K562 (cell line): Measurements from ENCODE around the gene NUTF2. TPM values are rescaled to one million over a fixed set of nuclear protein-coding genes. Genes with fewer than 3 reads are reported as not detected.
A peak's percentile ranks its signal among the peaks of the same experiment; 100 is the strongest.

Source experiments
- CREBBP ChIP-seq: IDR thresholded peaks from one replicate; pipeline ENCODE4 v1.6.1; 2012; ENCODE audit warnings: low read depth, mild to moderate bottlenecking, control low read depth, inconsistent platforms, low read length
- DNMT1 ChIP-seq: fragments of 450-650 bp; IDR thresholded peaks from 2 replicates; pipeline ENCODE4 v1.6.1; 2016; ENCODE audit warnings: antibody characterized with exemption, mild to moderate bottlenecking
- ESRRA ChIP-seq: fragments of 450-650 bp; IDR thresholded peaks from 2 replicates; pipeline ENCODE4 v1.6.1; 2014; ENCODE audit warnings: low read depth, mild to moderate bottlenecking, moderate library complexity, borderline replicate concordance
- FOXA3 ChIP-seq, 2 experiments: fragments of 450-650 bp in 1 of 2; sonication (generic) in 1 of 2; formaldehyde crosslinking; IDR thresholded peaks in 1 of 2; conservative IDR thresholded peaks in 1 of 2; 2 replicates each; pipeline versions ENCODE4 v1.4.0 to v1.8.0; 2020 to 2022; ENCODE audit warnings: mild to moderate bottlenecking in 2 of 2, missing genetic modification reagents in 1 of 2
- GABPB2 ChIP-seq: fragments of 250-450 bp; sonication (Bioruptor Pico); conservative IDR thresholded peaks from 2 replicates; pipeline ENCODE4 v1.5.1; 2021; ENCODE audit warnings: mild to moderate bottlenecking
- HEY1 ChIP-seq: fragments of 250-450 bp; sonication (Bioruptor Pico); IDR thresholded peaks from 2 replicates; pipeline ENCODE4 v1.5.0; 2020; ENCODE audit warnings: mild to moderate bottlenecking, moderate library complexity, borderline replicate concordance
- MTF1 ChIP-seq: fragments of 250-450 bp; sonication (Bioruptor Pico); IDR thresholded peaks from 2 replicates; pipeline ENCODE4 v1.9.0; 2021; ENCODE audit warnings: moderate library complexity, mild to moderate bottlenecking, inconsistent platforms, borderline replicate concordance
- MYBL2 ChIP-seq, 2 experiments: fragments of 450-650 bp in 1 of 2; sonication (generic) in 1 of 2; formaldehyde crosslinking in 1 of 2; IDR thresholded peaks; 2 replicates each; pipeline versions ENCODE4 v1.6.1 to v1.8.1; 2017 to 2022; ENCODE audit warnings: borderline replicate concordance in 1 of 2, inconsistent platforms in 1 of 2, low read depth in 1 of 2, mild to moderate bottlenecking in 1 of 2, missing genetic modification reagents in 1 of 2, moderate library complexity in 1 of 2
- NEUROD1 ChIP-seq: fragments of 150-350 bp; IDR thresholded peaks from 2 replicates; pipeline ENCODE4 v1.6.1; 2014; ENCODE audit warnings: borderline replicate concordance, low read length, low read depth; ENCODE audit not compliant: partially characterized antibody
- NFYB ChIP-seq: IDR thresholded peaks from 2 replicates; pipeline ENCODE4 v1.6.1; 2011; ENCODE audit warnings: mild to moderate bottlenecking, moderate library complexity; ENCODE audit not compliant: insufficient read length; ENCODE audit errors: extremely low read depth
- RNF2 ChIP-seq: sonication (generic); IDR thresholded peaks from 2 replicates; pipeline ENCODE4 v1.6.1; 2016
- SMAD1 ChIP-seq: fragments of 150-350 bp; IDR thresholded peaks from 2 replicates; pipeline ENCODE4 v1.6.1; 2014; ENCODE audit warnings: low read length, low read depth; ENCODE audit not compliant: partially characterized antibody
- TAF9B ChIP-seq: fragments of 450-650 bp; IDR thresholded peaks from 2 replicates; pipeline ENCODE4 v1.6.1; 2018; ENCODE audit warnings: mild to moderate bottlenecking; ENCODE audit not compliant: partially characterized antibody
- TEAD1 ChIP-seq, 2 experiments: fragments of 450-650 bp in 1 of 2; sonication (generic) in 1 of 2; formaldehyde crosslinking; IDR thresholded peaks; 2 replicates each; pipeline versions ENCODE4 v1.4.0 to v1.8.0; 2020 to 2022; ENCODE audit warnings: mild to moderate bottlenecking in 2 of 2, missing genetic modification reagents in 1 of 2
- TSC22D4 ChIP-seq: fragments of 450-650 bp; IDR thresholded peaks from 2 replicates; pipeline ENCODE4 v1.6.1; 2016; ENCODE audit warnings: missing genetic modification characterization, missing biosample characterization, control low read depth
- ZNF143 ChIP-seq: sonication (generic); formaldehyde crosslinking; IDR thresholded peaks from 2 replicates; pipeline ENCODE4 v1.9.0; 2022; ENCODE audit warnings: mild to moderate bottlenecking, missing genetic modification reagents
- ZNF263 ChIP-seq: sonication (generic); formaldehyde crosslinking; IDR thresholded peaks from 2 replicates; pipeline ENCODE4 v1.8.0; 2022; ENCODE audit warnings: mild to moderate bottlenecking, missing genetic modification reagents, borderline replicate concordance
- ZNF584 ChIP-seq: fragments of 200-800 bp; sonication (Bioruptor generic); IDR thresholded peaks from 2 replicates; pipeline ENCODE4 v1.6.1; 2016; ENCODE audit warnings: low read depth, mild to moderate bottlenecking, missing genetic modification characterization, missing compliant biosample characterization
- ZNF717 ChIP-seq: fragments of 250-450 bp; sonication (Bioruptor Pico); IDR thresholded peaks from 2 replicates; pipeline ENCODE4 v1.5.0; 2021
- polyA plus RNA-seq, 8 experiments: library from polyadenylated mRNA; depleted of rRNA in 4 of 8; stranded (reverse) in 5 of 8; unstranded in 3 of 8; fragments of >200 nt; fragmentation: Nextera tagmentation in 2 of 8; fragmentation: Illumina TruSeq in 1 of 8; extraction: Ambion mirVana in 2 of 8; extraction: Trizol in 1 of 8; gene quantifications; 2 replicates each; pipeline versions ENCODE4 v1.2.1 to v1.2.3, GENCODE V29; 2011 to 2014; ENCODE audit warnings: inconsistent platforms in 1 of 8, missing spikeins in 1 of 8
- total RNA-seq, 7 experiments: library from RNA; depleted of rRNA in 6 of 7; stranded (reverse); fragments of >200 nt in 6 of 7; fragmentation: Illumina TruSeq in 2 of 7; extraction: Trizol in 2 of 7; gene quantifications; 2 replicates each; pipeline versions ENCODE4 v1.2.1 to v1.2.3, GENCODE V29; 2011 to 2021; ENCODE audit warnings: low replicate concordance in 1 of 7
- TF ChIP-seq, protein P1 (sequence below): sonication (generic); formaldehyde crosslinking; IDR thresholded peaks from 2 replicates; pipeline ENCODE4 v1.8.0; 2023; ENCODE audit warnings: mild to moderate bottlenecking, missing genetic modification reagents
- TF ChIP-seq, protein P2 (sequence below): sonication (generic); formaldehyde crosslinking; IDR thresholded peaks from 2 replicates; pipeline ENCODE4 v1.9.0; 2022; ENCODE audit warnings: mild to moderate bottlenecking, missing genetic modification reagents
- TF ChIP-seq, protein P3 (sequence below): conservative IDR thresholded peaks from 2 replicates; pipeline ENCODE4 v1.6.1; 2011; ENCODE audit warnings: low read depth, mild to moderate bottlenecking, low read length; ENCODE audit not compliant: control insufficient read depth

The NUTF2 gene
- total and polyA plus RNA-seq, 9 of the 15 experiments (the other 6 are each of a cell fraction or from before 2014, with no cell fraction given): 106 to 248 (median 147) TPM

- TF ChIP-seq TEAD1 (CRISPR knock-in tag; IDR thresholded peaks at IDR 0.05) (peak; percentile 63 to 83; a peak in 2 of 4 replicates), ESRRA (peak; percentile 84; the same call in 1 of the 2 replicates), MYBL2 (IDR thresholded peaks at IDR 0.05; ENCODE audit: low read depth) (no peak), MYBL2 (CRISPR knock-in tag; IDR thresholded peaks at IDR 0.05; ENCODE audit: borderline replicate concordance) (no peak), ZNF143 (CRISPR knock-in tag) (peak; percentile 58; the same call in 1 of the 2 replicates), TAF9B (no peak), FOXA3 (CRISPR knock-in tag; conservative IDR thresholded peaks at IDR 0.05 in 1 of 2, IDR thresholded peaks at IDR 0.05 in 1 of 2) (peak; percentile 3 to 49; a peak in 2 of 4 replicates), HEY1 (CRISPR knock-in tag) (no peak), GABPB2 (CRISPR knock-in tag) (no peak), SMAD1 (peak; percentile 30), DNMT1 (no peak), CREBBP (no peak), ZNF717 (CRISPR knock-in tag) (no peak), MTF1 (CRISPR knock-in tag) (no peak), ZNF263 (CRISPR knock-in tag) (peak; percentile 19; the same call in 1 of the 2 replicates), TSC22D4 (tag) (no peak), ZNF584 (no peak), NEUROD1 (peak; percentile 91), NFYB (no peak), RNF2 (0 out of 2 replicates have a peak, but pooled peaks have one; percentile 23)
- TF ChIP-seq, protein P1, sequence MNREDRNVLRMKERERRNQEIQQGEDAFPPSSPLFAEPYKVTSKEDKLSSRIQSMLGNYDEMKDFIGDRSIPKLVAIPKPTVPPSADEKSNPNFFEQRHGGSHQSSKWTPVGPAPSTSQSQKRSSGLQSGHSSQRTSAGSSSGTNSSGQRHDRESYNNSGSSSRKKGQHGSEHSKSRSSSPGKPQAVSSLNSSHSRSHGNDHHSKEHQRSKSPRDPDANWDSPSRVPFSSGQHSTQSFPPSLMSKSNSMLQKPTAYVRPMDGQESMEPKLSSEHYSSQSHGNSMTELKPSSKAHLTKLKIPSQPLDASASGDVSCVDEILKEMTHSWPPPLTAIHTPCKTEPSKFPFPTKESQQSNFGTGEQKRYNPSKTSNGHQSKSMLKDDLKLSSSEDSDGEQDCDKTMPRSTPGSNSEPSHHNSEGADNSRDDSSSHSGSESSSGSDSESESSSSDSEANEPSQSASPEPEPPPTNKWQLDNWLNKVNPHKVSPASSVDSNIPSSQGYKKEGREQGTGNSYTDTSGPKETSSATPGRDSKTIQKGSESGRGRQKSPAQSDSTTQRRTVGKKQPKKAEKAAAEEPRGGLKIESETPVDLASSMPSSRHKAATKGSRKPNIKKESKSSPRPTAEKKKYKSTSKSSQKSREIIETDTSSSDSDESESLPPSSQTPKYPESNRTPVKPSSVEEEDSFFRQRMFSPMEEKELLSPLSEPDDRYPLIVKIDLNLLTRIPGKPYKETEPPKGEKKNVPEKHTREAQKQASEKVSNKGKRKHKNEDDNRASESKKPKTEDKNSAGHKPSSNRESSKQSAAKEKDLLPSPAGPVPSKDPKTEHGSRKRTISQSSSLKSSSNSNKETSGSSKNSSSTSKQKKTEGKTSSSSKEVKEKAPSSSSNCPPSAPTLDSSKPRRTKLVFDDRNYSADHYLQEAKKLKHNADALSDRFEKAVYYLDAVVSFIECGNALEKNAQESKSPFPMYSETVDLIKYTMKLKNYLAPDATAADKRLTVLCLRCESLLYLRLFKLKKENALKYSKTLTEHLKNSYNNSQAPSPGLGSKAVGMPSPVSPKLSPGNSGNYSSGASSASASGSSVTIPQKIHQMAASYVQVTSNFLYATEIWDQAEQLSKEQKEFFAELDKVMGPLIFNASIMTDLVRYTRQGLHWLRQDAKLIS (CRISPR knock-in tag): peak; percentile 96
- TF ChIP-seq, protein P2, sequence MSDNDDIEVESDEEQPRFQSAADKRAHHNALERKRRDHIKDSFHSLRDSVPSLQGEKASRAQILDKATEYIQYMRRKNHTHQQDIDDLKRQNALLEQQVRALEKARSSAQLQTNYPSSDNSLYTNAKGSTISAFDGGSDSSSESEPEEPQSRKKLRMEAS: peak; percentile 79
- TF ChIP-seq, protein P3, sequence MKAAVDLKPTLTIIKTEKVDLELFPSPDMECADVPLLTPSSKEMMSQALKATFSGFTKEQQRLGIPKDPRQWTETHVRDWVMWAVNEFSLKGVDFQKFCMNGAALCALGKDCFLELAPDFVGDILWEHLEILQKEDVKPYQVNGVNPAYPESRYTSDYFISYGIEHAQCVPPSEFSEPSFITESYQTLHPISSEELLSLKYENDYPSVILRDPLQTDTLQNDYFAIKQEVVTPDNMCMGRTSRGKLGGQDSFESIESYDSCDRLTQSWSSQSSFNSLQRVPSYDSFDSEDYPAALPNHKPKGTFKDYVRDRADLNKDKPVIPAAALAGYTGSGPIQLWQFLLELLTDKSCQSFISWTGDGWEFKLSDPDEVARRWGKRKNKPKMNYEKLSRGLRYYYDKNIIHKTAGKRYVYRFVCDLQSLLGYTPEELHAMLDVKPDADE: peak; percentile 85
Observed at GRCh38 chr16:67872631-67873434, 26.1 kb downstream of the NUTF2 start, which contains the start of gene EDC4 (continued).
